GM21723 (cell line): ENCODE results near the gene NCOR2.

ENCODE experiments used
- ATAC-seq: cut with Tn5 transposase; IDR thresholded peaks from one replicate; pipeline ENCODE4 v1.9.1; 2021; ENCODE audit warnings: mild to moderate bottlenecking, moderate library complexity; ENCODE audit not compliant: unreplicated experiment

Gene NCOR2

DNA sequence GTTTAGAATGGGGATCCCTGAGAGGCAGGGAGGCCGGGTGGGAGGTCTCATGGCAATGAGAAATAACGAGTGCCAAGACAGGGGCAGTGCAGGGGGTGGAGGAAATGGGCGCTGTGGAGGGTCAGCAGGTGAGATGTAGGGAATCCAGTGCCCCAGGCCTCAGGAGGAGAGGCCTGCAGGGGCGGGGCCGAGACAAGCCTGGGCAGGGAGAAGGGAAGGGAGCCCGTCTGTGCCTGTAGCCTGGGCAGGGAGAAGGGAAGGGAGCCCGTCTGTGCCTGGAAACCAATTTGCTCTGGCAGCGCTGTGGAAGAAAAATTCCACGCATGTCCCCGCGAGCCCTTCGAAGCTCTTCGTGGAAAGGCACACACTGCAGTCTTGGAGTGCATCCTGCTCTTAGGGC is 10.6 kb upstream of the NCOR2 start:
- ATAC-seq, result no peak

GRCh38 chr12:124577374-124577773 is 10.0 kb upstream of the NCOR2 start:
- no peak for ATAC-seq

- no peak for ATAC-seq
These were observed 8.7 kb upstream of the NCOR2 start for GRCh38 chr12:124576061-124576650.

DNA sequence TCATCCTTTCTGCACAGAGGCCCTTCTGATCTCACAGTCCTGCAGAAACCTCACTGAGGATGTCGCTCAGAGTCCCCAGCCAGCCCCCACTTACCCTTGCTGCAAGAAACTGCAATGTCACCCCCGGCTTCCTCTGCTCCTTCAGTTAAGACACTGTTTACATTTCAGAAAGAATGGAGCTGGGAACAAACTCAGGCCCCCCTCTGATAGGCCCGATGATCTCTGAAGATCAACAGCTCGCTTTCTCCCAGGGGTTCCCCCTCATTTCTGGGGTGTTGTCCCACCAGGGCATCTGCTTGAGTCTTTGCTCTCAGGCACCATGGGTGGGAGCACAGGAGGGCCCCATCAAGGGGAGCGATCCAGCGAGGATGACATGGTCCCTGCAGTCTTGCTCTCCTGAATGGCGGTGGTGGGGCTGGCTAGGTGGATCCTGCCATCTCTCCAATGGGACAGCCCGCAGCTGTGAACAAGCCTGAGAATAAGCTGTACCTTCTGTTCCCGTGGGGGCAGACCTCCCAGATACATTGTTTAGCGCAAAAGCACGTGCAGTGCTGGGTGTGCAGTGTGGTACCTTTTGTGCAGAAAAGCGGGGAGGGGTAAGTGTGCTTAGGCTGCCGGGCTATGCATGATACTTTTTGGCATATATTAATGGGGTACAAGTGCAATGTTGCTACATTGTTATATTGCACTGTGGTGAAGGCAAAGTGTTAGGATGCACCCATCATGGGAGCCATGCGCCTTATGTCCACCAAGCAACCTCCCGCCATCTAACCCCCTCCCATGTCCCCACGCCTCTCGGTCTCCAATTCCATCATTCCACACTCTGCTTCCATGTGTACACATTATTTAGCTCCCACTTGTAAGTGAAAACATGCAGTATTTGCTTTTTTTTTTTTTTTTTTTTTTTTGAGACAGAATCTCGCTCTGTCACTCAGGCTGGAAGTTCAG is 6.7 kb upstream of the NCOR2 start:
- ATAC-seq, result no peak

DNA sequence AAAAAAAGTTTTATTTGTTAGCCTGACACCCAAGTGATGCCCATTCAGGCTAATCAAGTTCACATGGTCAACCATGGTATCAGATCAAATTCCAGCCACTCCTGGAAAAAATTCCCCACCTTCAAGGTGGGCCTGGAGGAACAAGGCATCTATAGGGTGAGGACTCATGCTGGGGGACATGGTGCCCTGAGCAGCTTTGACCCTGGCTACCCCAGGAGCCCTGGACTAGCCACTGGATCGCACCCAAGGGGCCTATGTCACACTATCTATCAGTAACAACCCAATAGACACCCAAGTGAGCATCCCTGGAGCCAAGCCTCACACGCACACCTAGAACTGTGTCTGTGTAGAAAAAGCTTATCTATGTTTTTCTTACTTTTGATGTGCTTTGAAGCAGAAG is 4.1 kb upstream of the NCOR2 start:
- no peak for ATAC-seq

- no peak for ATAC-seq
These were observed 3.4 kb upstream of the NCOR2 start for GRCh38 chr12:124570810-124571209.

GRCh38 chr12:124569375-124570148 is 2.1 kb upstream of the NCOR2 start:
- ATAC-seq, result no peak

- peak; percentile 30 for ATAC-seq
These were observed 1.3 kb upstream of the NCOR2 start for GRCh38 chr12:124568431-124569374.

DNA sequence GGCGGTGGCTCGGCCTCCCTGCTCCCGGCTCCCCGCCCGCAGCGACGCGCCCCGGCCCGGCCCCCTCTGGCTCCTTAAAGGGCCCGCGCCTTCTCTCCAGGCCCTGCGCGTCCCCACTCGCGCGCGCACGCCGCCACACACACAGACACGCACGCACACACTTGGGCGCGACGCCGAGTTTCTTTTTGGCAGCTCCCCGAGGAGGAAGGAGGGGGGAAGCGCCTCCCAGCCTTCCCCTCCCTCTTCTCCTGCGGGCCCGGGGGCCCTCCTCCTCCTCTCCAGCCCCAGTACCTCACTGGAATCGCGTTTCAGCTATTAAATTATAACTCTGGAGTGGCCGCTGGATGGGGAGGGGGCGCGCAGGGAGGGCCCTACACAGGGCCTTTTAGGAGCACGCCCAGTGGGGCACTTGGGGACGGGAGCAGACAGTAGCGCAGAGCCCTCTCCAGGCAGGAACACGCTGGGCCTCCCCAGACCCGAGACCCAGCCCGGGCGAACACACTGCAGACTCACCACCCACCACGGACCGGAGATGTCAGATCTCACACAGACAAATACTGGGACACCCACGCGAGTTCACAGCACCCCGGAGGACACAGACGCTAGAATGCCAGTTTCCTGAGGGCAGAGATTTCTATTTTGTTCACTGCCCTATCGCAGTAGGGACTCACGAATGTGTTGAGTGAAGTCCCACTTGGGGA is 411 bp upstream of the NCOR2 start:
- peak; percentile 52 for ATAC-seq

GRCh38 chr12:124566161-124566996 is 1.0 kb downstream of the NCOR2 start:
- peak; percentile 50 for ATAC-seq

DNA sequence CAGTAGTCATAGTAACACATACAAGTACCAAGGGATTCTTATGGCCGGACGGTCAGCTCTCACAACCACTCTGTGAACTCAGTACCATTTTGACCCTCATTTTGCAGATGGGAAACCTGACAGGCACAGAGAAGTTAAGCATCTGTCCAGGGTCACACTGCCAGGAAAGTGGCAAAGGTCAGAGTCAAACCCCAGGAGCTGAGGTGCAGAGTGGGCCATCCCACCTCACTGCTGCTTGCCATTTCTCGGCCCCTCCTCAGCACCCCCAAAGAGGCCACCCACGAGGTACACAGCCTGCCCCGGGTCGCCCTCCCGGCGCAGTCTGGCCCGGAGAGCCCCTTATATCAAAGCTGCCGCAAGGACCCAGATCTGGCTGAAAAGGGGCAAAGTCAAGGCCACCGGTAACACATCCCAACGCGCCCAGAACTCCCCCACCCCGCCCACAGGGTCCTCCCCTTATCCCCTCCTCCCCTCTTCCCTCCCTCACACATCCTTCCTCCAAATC is 1.7 kb downstream of the NCOR2 start:
- ATAC-seq, result no peak

DNA sequence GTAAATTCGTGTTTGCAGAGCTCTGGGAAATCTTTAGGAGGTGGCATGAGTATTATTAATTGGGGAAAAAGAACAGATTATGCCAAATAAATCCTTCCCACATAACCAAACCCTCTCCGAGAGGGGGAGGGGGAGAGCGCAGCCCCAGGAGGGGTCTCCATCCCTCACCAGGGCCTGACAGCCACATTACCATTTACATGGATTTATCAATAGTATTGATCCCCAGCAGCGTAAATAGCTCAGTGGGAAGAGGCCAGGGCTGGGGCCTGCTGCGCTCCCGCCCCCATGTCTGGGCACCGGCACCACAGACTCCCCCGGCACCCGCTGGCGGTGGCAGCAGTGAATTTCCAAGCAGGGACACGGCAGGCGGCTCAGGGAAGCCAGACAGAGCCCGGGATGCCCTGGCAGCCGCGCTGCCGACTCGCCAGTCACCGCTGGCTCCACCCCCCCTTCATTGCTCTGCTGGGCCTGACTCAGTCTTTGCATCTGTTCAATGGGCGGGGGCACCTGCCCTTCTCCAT is 2.4 kb downstream of the NCOR2 start:
- no peak for ATAC-seq

GRCh38 chr12:124564232-124564958 is 3.0 kb downstream of the NCOR2 start:
- ATAC-seq, result no peak

GRCh38 chr12:124563809-124564208 is 3.6 kb downstream of the NCOR2 start:
- ATAC-seq, result no peak

GRCh38 chr12:124563401-124563800 is 4.0 kb downstream of the NCOR2 start:
- ATAC-seq, result no peak

GRCh38 chr12:124562796-124563181 is 4.6 kb downstream of the NCOR2 start:
- no peak for ATAC-seq

GRCh38 chr12:124562018-124562795 is 5.2 kb downstream of the NCOR2 start:
- no peak for ATAC-seq
